Right lobe of liver (tissue), 4 donors: ENCODE results near the gene UBALD2.

Source experiments
- POLR2A ChIP-seq: fragments of 450-650 bp; IDR thresholded peaks from one replicate; pipeline ENCODE4 v1.6.1; 2017; ENCODE audit warnings: antibody characterized with exemption, mild to moderate bottlenecking
- TF ChIP-seq, protein P1 (sequence below), 4 donors: fragments of 200-600 bp in 3 of 4; fragments of 450-650 bp in 1 of 4; IDR thresholded peaks; one replicate each; pipeline versions ENCODE4 v1.5.1 to v1.8.0; 2016 to 2022; ENCODE audit warnings: antibody characterized with exemption in 4 of 4, mild to moderate bottlenecking in 2 of 4
- donor health status: DM: no; HTN: no; CAD: no.
- donor health status: DM: no; HTN: no; CAD: no.
- donor health status: DM: no; HTN: yes; CAD: no.

DNA sequence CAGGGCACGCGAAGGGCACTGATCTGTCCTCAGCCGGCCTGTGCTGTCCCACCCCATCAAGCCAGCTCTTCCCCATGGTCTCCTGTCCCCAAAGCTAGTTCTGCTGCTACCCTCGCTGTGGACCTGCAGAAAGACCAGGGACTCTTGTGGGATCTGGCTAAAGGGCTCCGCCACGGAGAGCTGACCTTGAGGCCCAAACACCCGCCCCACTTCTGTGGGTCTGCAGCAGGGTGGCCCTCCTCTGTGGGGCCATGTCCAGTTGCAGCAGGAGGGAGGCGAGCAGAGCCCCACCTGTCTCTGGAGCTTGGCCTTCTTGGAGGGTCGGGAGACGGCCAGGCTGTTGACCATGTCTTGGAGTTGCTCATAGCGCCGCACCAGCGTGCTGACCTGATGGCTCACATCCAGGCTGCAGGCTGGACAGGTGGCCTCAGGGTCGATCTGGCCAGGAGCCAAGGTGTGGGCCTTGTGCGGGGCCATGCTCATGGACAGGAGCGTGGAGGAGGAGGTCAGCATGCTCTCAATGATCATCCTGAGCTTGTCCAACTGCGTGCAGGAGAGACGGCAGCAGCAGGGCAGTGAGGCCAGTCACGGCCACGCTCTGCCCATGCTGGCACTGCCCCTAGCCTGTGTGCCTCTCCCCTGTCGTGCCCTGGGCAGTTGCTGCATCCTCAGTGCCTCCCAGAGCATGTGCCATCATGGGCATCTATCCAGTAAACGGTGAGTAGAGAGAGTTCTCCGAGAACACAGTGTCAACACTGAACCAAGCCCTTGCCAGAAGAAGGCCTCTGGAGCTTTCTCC is 16.6 kb downstream of the UBALD2 start:
- TF ChIP-seq, protein P1, sequence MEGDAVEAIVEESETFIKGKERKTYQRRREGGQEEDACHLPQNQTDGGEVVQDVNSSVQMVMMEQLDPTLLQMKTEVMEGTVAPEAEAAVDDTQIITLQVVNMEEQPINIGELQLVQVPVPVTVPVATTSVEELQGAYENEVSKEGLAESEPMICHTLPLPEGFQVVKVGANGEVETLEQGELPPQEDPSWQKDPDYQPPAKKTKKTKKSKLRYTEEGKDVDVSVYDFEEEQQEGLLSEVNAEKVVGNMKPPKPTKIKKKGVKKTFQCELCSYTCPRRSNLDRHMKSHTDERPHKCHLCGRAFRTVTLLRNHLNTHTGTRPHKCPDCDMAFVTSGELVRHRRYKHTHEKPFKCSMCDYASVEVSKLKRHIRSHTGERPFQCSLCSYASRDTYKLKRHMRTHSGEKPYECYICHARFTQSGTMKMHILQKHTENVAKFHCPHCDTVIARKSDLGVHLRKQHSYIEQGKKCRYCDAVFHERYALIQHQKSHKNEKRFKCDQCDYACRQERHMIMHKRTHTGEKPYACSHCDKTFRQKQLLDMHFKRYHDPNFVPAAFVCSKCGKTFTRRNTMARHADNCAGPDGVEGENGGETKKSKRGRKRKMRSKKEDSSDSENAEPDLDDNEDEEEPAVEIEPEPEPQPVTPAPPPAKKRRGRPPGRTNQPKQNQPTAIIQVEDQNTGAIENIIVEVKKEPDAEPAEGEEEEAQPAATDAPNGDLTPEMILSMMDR (IDR thresholded peaks at IDR 0.05) = no peak
- no peak for TF ChIP-seq POLR2A
